Ramos (cell line): ENCODE data around the gene MPC1.
"Not testable (repeated sequence)": the region's sequence is repeated elsewhere in the genome, so short reads cannot be mapped to it uniquely, and the experiment has no call there.

Experiments used
- in situ Hi-C: fragments of 300-500 bp; cut with MboI; formaldehyde crosslinking; loops from one replicate; pipeline ENCODE4 v1.14.3; 2022; ENCODE audit warnings: low sequenced_read_pairs; ENCODE audit not compliant: unreplicated experiment

The MPC1 gene

GRCh38 chr6:166386111-166386510, 3.4 kb upstream of the MPC1 start:
- in situ Hi-C loops: no loop called here

- in situ Hi-C loops: not testable (repeated sequence)
Measured at GRCh38 chr6:166383802-166384363, 1.1 kb upstream of the MPC1 start.

GRCh38 chr6:166382500-166382932, 224 bp downstream of the MPC1 start:
- in situ Hi-C loops: no loop called here

- in situ Hi-C loops: no loop called here
Measured at GRCh38 chr6:166381733-166382499, 824 bp downstream of the MPC1 start.

- in situ Hi-C loops: no loop called here
Measured at GRCh38 chr6:166381381-166381732, 1.4 kb downstream of the MPC1 start.

- in situ Hi-C loops: no loop called here
Measured at GRCh38 chr6:166379800-166380199, 2.9 kb downstream of the MPC1 start.

GRCh38 chr6:166379103-166379586, 3.6 kb downstream of the MPC1 start:
- in situ Hi-C loops: no loop called here

- in situ Hi-C loops: no loop called here
Measured at GRCh38 chr6:166377721-166378120, 5.0 kb downstream of the MPC1 start.

GRCh38 chr6:166375013-166375412, 7.7 kb downstream of the MPC1 start:
- in situ Hi-C loops: no loop called here

- in situ Hi-C loops: no loop called here
Measured at GRCh38 chr6:166370489-166370888, 12.3 kb downstream of the MPC1 start.

GRCh38 chr6:166369782-166370181, 13.0 kb downstream of the MPC1 start:
- in situ Hi-C loops: no loop called here

- in situ Hi-C loops: no loop called here
Measured at GRCh38 chr6:166366921-166367320, 15.8 kb downstream of the MPC1 start.

- in situ Hi-C loops: no loop called here
Measured at GRCh38 chr6:166365806-166366205, 16.9 kb downstream of the MPC1 start.

GRCh38 chr6:166365221-166365620, 17.5 kb downstream of the MPC1 start:
- in situ Hi-C loops: no loop called here

GRCh38 chr6:166364456-166364855, 18.3 kb downstream of the MPC1 start:
- in situ Hi-C loops: no loop called here

- in situ Hi-C loops: not testable (repeated sequence)
Measured at GRCh38 chr6:166362427-166362826, 20.3 kb downstream of the MPC1 start.

GRCh38 chr6:166361077-166361429, 21.7 kb downstream of the MPC1 start:
- in situ Hi-C loops: no loop called here

- in situ Hi-C loops: no loop called here
Measured at GRCh38 chr6:166360243-166361076, 22.3 kb downstream of the MPC1 start.

- in situ Hi-C loops: no loop called here
Measured at GRCh38 chr6:166355552-166355951, 27.2 kb downstream of the MPC1 start.

GRCh38 chr6:166354965-166355364, 27.8 kb downstream of the MPC1 start:
- in situ Hi-C loops: no loop called here

- in situ Hi-C loops: no loop called here
Measured at GRCh38 chr6:166354143-166354542, 28.6 kb downstream of the MPC1 start.
